Measurements from ENCODE around the gene MAPK9.

The MAPK9 gene

DNA sequence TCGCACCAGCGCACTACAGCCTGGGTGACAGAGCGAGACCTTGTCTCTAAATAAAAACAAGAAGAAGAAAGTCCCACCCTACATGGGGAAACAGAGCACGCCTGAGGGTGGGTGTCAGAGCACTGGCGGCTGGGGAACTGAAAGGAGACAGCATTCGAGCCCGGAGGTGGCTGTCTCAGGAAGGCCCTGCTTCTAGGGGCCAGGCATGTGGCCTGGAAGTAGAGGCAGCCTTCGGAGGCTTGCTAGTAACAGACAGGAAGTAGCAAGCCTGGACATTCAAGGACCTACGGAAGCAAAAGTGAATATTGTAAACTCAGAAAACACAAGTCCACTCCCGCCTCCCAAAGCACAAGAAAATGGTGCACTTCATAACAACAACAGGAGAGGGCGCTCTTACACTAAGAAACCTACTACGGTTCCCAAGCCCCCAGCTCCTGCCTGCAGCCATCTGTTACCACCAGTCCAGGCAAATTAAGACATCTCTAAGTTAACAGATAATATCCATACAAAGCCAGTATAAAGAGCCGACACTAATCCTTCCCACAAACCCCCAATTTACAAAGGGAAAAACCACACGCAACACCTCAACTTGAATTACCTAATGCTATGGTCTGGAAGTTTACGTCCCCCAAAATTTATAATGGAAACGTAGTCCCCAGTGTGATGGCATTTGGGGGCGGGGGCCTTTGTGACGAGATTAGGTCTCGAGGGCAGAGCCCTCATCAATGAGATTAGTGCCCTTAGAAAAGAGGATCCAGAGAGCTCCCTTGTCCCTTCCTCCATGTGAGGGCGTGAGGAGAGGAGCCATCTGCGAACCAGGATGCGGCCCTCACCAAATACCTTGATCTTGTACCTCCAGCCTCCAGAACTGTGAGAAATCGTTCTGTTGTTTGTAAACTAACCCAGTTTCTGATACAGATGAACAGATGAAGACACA lies 90.6 kb downstream of the MAPK9 start:
- no peak for DNase-seq

DNA sequence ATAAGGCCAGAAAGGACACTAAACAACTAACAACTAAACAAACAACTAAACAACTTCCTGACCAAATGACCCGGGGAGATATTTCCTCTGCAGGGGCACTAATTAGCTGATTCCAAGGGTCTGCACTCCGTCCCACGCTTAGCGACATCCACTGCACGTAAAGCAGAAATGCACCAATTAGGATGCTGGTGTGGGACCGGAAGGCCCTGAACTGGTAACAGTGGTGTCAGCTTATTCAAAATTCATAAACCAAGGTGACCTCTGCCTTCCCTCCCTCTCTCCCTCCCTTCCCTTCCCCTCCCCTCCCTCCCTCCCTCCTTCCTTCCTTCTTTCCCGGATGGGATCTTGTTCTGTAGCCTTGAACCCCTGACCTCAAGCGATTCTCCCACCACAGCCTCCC lies 92.5 kb downstream of the MAPK9 start:
- no peak for DNase-seq

DNA sequence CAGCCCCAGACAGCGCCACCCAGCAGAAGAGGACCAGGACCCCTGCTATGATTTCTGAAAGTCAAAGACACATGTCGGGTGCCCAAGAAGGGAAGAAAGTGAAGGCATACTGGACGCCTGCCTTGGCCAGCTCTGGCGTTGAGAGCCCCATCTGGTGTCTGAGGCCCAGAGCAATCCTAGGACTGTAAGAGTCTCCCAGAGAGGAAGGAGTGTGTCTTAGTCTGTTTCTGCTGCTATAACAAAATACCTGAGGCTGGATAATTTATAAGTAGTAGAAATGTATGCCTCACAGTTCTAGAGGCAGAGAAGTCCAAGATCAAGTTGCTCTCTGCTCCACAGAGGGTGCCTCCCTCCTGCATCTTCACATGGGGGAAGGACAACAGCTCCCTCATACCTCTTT lies 93.7 kb downstream of the MAPK9 start:
- no peak for DNase-seq

DNA sequence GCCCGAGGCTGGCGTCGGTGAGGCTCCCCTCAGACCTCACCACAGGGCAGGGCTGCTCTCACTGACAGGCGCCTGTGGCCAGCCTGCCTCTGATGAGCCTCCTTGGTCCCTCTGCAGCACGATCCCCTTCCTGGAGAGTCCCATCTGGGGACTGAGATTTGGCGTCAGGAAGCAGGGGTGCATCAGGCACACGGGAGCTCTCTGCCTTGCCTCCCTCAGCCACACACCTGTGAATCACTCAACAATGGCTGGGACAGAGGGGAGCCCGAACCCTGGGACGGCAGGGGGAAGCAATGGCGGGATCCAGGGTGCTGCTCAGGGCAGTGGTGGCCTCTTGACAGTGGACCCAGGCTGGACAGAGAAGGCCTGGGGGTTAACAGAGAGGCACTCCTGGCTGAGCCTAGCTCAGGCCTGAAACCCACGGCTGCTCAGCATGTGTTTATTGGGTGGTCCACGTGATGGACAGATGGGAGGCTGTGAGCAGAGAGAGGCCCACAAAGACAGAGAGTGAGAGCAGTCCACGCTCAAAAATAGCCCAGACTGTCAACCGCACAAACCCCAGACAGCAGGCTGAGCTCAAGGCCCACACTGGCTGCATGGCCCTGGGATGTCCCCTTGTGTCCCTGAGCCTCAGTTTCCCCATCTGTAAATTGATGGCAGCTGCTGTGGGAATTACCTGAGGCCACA lies 94.7 kb downstream of the MAPK9 start:
- DNase-seq, result no peak

DNA sequence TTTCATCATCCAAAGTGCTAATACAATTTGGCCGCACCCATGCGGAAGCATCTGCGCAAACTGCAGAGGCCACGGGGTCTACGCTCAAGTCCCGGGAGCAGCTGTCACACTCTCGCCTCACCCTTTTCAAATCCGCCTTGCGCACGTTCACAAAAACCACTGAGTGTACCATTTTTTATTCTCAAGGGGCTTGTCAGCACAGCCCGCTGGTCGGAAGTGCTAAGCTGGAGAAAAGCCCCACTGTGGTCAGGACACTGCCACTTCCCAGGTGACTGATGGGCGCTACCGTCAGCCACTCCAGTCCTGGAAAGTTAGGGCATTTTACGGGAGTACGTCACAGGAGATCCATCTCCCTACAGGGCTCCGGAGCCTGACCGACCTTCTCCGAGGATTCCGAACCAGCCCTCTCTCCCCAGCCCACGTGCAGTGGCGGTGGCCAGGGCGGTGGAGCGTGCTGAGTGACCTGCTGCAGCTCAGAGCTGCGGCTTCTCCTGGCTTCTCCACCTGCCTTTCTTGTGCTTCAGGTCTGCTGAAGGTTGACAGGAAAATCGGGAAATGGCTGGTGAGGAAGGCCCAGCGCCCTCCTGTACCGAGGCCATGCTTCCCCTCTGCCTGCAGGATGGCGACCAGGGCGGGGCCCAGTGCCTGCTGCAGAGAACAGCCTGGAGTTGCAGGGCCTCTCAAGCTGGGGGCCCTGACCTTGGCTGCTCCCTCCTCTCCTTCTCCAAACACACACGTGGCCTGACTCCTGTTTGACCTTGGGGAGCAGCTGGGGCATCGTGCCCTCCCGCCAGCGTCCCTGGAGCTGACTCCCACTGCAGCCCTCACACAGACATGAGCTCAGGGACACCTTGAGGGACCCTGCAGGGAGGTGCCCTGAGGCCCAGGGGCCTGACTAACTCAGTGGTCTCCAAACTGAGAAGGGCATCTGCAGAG lies 97.2 kb downstream of the MAPK9 start:
- no peak for DNase-seq

DNA sequence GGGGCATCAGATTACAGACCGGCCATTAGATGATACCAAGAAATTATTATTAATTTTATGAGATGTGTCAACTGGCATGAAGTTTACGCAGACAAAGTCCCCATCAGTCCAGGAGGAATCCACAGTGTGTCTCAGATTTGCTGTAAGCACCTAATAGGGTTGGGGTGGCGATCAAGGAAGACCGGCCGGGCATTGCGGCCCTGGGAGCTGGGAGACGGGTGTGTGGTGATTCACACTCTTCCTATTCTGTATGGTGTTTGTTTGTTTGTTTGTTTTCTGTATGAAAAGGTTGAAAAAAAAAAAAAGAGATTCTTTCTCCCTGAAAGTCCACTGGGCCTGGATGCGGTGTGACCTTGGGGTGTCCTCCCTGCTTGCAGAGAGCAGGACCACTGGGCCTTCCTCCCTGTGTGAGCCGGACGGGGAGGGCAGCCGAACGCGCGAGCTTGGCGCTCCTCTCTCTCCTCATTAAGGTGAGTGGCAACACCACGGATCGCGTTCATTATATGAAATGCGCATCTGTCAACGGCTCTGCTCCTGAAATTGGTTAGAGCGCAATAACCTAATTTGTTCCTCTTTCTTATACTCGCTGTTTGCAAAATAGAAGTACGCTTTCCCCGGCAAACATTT lies 98.0 kb downstream of the MAPK9 start:
- no peak for DNase-seq

DNA sequence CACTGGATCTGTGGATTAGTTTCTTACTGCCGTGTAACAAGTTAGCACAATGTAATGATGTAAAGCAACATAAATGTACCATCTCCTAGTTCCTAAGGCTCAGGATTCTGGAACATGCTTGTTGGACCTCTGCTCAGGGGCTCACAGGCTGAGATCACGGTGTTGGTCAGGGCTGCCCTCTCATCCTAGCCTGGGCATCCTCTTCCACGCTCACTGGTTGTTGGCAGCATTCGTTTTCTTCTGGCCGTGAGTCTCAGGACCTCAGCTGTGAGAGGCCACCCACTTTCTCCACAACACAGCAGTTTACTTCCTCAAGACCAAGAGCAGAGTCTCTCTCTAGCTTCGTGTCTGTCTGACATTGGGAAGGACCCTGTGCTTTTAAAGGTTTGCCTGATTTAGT lies 100.2 kb downstream of the MAPK9 start:
- no peak for DNase-seq

DNA sequence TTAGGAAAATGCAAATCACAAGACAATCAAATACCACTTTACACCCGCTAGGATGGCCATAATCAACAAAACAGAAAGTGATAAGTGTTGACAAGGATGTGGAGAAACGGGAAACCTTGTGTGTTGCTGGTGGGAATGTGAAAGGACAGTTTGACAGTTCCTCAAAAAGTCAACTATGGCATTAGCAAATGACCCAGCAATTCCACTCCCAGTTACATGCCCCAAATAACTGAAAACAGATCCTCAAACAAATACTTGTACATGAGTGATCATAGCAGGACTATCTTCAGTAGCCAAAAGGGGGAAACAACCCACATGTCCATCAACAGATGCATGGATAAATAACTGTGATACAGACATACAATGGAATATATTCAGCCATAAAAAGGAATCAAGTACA lies 104.1 kb downstream of the MAPK9 start:
- no peak for DNase-seq
